ENCODE measurements around the gene IL19. TPM values are rescaled to one million over a fixed set of nuclear protein-coding genes. Genes with fewer than 3 reads are reported as not detected.
"Not testable (repeated sequence)": the region's sequence is repeated elsewhere in the genome, so short reads cannot be mapped to it uniquely, and the experiment has no call there.

The IL19 gene
- total RNA-seq, 6 donors from 2014 or later: not detected

GRCh38 chr1:206774093-206774492 is 3.5 kb downstream of the IL19 start:
- ATAC-seq (ENCODE audit: low FRiP score in 2 of 2) (peak in 1 of 2 donors; percentile 25), DNase-seq (no peak)
- no peaks in the 10 kb centered on the region for H3K9me3 ChIP-seq
- peak overlapping the region in 1 of 4 donors; percentile 46 for H3K27ac ChIP-seq
- peaks cover 0 to 15% (median 5%) of the 10 kb centered on the region in 4 donors for H3K4me1 ChIP-seq
- no peak overlapping the region for H3K4me3 ChIP-seq
- H3K36me3 ChIP-seq: no peaks in the 10 kb centered on the region
- TF ChIP-seq EP300 (IDR thresholded peaks at IDR 0.05) (no peak), POLR2AphosphoS5 (IDR thresholded peaks at IDR 0.05) (no peak), POLR2A (IDR thresholded peaks at IDR 0.05) (no peak), CTCF (IDR thresholded peaks at IDR 0.05) (no peak)
- H3K27me3 ChIP-seq: no peaks in the 10 kb centered on the region
- WGBS, 2 donors: 60 to 68% methylated on average over 2 to 3 of the region's 3 CpGs

- 46 to 63% methylated on average over 4 of the region's 4 CpGs for WGBS, 2 donors
- H3K9me3 ChIP-seq: no peaks in the 10 kb centered on the region
- peaks cover 0 to 10% (median 4%) of the 10 kb centered on the region in 4 donors for H3K4me1 ChIP-seq
- ATAC-seq (ENCODE audit: low FRiP score in 2 of 2): peak in 1 of 2 donors; percentile 65
- H3K27ac ChIP-seq: no peak overlapping the region
- H3K27me3 ChIP-seq: no peaks in the 10 kb centered on the region
- H3K36me3 ChIP-seq: no peaks in the 10 kb centered on the region
- H3K4me3 ChIP-seq: no peak overlapping the region
- DNase-seq: no peak
- TF ChIP-seq EP300 (IDR thresholded peaks at IDR 0.05) (no peak), POLR2A (IDR thresholded peaks at IDR 0.05) (no peak), CTCF (IDR thresholded peaks at IDR 0.05) (no peak), POLR2AphosphoS5 (IDR thresholded peaks at IDR 0.05) (no peak)
These were observed 5.7 kb downstream of the IL19 start for GRCh38 chr1:206776229-206776628.

- no peak for TF ChIP-seq POLR2A (IDR thresholded peaks at IDR 0.05)
- no peak for TF ChIP-seq POLR2AphosphoS5 (IDR thresholded peaks at IDR 0.05)
- TF ChIP-seq CTCF (IDR thresholded peaks at IDR 0.05): no peak
- no peak for TF ChIP-seq EP300 (IDR thresholded peaks at IDR 0.05)
- 78 to 91% methylated on average over 5 to 7 of the region's 7 CpGs for whole genome bisulfite sequencing, 2 donors
- Histone ChIP-seq H3K27ac (no peak overlapping the region), H3K4me3 (no peak overlapping the region), H3K4me1 (peaks cover 0 to 4% (median 0%) of the 10 kb centered on the region in 4 donors), H3K9me3 (no peaks in the 10 kb centered on the region), H3K36me3 (no peaks in the 10 kb centered on the region), H3K27me3 (no peaks in the 10 kb centered on the region)
- no peak for DNase-seq
- ATAC-seq (ENCODE audit: low FRiP score in 2 of 2): no peak
These were observed 7.5 kb downstream of the IL19 start for GRCh38 chr1:206778031-206778430.

GRCh38 chr1:206778911-206779310 is 8.3 kb downstream of the IL19 start:
- DNase-seq; H3K9me3 ChIP-seq; H3K4me1 ChIP-seq; ATAC-seq (ENCODE audit: low FRiP score in 2 of 2); H3K36me3 ChIP-seq; H3K4me3 ChIP-seq; H3K27ac ChIP-seq; H3K27me3 ChIP-seq: not testable (repeated sequence)
- WGBS, 2 donors: 84 to 92% methylated on average over 6 of the region's 6 CpGs

GRCh38 chr1:206779638-206780037 is 9.1 kb downstream of the IL19 start:
- Histone ChIP-seq H3K36me3 (no peaks in the 10 kb centered on the region), H3K9me3 (no peaks in the 10 kb centered on the region), H3K27me3 (no peaks in the 10 kb centered on the region), H3K4me1 (no peaks in the 10 kb centered on the region), H3K27ac (no peak overlapping the region), H3K4me3 (no peak overlapping the region)
- TF ChIP-seq POLR2A (IDR thresholded peaks at IDR 0.05) (no peak), EP300 (IDR thresholded peaks at IDR 0.05) (no peak), CTCF (IDR thresholded peaks at IDR 0.05) (no peak), POLR2AphosphoS5 (IDR thresholded peaks at IDR 0.05) (no peak)
- DNase-seq (no peak), ATAC-seq (ENCODE audit: low FRiP score in 2 of 2) (peak in 1 of 2 donors; percentile 54)
- WGBS, 2 donors: 59 to 62% methylated on average over 2 of the region's 2 CpGs

All from upper lobe of left lung (tissue), 6 donors.